DND-41 (cell line): ENCODE measurements around the gene ALG9.

Experiments used
- CTCF ChIP-seq: IDR thresholded peaks from 2 replicates; pipeline ENCODE4 v1.5.1; 2012; ENCODE audit warnings: borderline replicate concordance, low read length, moderate library complexity, mild to moderate bottlenecking; ENCODE audit not compliant: poor library complexity, severe bottlenecking; ENCODE audit errors: extremely low read depth
- EZH2 ChIP-seq: IDR thresholded peaks from 3 replicates; pipeline ENCODE4 v1.6.1; 2012; ENCODE audit warnings: borderline replicate concordance, low read depth, mild to moderate bottlenecking, moderate library complexity, low read length, inconsistent platforms; ENCODE audit not compliant: severe bottlenecking

DNA sequence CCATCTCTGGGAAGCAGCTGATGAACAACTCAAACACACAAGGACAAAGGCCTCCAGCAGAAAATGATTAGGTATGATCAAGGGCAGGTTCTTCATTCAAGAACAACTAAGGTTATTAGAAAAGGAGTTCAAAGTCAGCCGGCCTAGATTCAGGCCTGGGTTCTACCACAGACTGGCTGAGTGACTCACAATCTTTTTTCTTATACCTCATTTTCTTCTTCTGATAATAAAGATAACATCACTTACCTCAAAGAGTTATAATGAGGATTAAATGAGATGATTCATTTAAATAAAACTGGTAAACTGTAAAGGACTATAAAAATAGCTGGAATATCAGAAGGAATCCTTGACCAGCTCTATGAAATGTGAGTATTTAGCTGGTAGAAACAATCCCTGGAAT is 55.9 kb downstream of the ALG9 start:
- TF ChIP-seq CTCF: no peak
- no peak for TF ChIP-seq EZH2
